ENCODE results near the gene ANXA2. TPM values are rescaled to one million over a fixed set of nuclear protein-coding genes. Genes with fewer than 3 reads are reported as not detected.
A peak's percentile ranks its signal among the peaks of the same experiment; 100 is the strongest.
"Not testable (repeated sequence)": the region's sequence is repeated elsewhere in the genome, so short reads cannot be mapped to it uniquely, and the experiment has no call there.

The ANXA2 gene
- total RNA-seq, 1 donor from 2014 or later: 157 TPM

DNA sequence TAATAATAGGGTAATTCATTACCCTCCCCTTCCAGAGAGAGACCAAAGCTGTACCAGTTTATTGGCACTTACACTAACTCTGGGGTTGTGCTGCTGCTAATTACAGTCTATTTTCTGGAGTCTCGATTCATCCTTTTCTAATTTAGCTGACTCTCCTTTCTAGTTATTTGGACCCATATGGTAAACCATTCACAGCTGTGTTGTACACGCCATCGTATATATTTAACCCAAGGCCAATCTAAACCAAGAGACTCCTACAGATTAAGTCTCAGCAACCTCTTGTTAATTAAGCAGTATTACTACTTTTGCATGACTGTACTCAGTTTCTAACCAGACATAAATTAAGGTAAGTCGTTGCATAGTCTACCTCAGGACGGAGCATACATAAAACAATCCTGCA is 22.5 kb downstream of the ANXA2 start:
- ATAC-seq (ENCODE audit: poor library complexity) (no peak), DNase-seq (no peak)
- intact Hi-C loops (cut with DNase I): no loop called here

GRCh38 chr15:60374628-60375081 is 23.1 kb downstream of the ANXA2 start:
- peak; percentile 72 for ATAC-seq (ENCODE audit: poor library complexity)
- DNase-seq: peak; percentile 45

DNA sequence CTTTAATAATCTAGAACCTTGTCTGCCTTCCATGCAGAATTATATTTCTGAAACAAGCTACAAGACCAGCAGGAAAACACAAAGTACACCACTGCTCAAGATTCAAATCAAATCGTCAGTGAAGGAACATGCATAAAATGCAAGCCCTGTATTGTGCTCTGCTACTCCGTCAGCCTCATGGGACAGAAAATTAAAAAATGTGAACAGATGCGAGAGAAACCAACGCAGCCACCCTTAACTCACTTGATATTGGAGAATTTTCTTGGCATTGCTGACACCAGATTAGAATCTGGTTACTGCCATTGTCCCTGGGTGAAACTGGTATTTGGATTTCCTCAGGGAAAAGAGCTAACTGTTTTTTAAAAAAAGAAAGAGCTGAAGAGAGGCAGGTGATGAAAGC is 23.6 kb downstream of the ANXA2 start:
- DNase-seq (no peak), ATAC-seq (ENCODE audit: poor library complexity) (no peak)
- intact Hi-C loops (cut with DNase I): no loop called here

More at GRCh38 chr15:60374628-60375081, 23.1 kb downstream of the ANXA2 start:
- intact Hi-C loops (cut with DNase I): no loop called here

DNA sequence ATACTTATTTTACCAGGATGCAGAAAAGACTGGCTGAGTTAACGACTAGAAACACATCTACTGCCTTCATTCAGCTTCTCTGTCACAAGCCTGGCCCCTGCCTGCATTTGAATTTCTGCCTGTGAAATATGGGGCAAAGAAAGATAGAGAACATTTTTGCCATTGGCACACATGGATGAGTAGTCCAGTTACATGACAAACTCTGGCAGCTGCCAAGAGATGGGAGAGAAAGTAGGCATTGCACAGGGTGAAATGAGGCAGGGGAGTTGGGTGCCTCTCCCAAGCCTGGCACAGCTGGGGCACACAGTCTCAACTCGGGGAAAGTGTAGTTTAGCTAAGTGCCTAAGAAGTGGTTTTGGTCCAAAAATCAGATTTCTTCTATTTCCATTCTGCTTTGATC is 24.0 kb downstream of the ANXA2 start:
- intact Hi-C loops (cut with DNase I): no loop called here
- peak; percentile 18 for ATAC-seq (ENCODE audit: poor library complexity)
- no peak for DNase-seq

DNA sequence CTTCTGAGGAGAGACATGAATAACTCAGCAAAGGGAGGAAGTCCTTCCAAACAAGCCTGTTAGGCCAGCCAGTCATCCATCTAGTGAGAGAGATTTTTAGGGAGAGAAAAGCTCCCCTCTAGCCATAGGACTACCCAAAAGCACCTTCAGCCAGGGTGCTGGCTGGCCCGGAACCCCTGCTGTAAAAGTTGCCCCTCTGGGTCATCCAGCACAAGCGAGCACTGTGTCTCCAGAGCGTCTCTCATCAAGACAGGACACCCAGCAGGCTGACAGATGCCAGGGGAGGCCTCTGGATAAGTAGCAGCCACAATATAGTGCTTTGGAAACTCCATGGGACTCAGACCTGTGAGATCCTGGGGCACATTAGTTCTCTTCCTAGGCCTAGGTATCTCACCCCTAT is 24.5 kb downstream of the ANXA2 start:
- ATAC-seq (ENCODE audit: poor library complexity) (no peak), DNase-seq (no peak)
- intact Hi-C loops (cut with DNase I): no loop called here

DNA sequence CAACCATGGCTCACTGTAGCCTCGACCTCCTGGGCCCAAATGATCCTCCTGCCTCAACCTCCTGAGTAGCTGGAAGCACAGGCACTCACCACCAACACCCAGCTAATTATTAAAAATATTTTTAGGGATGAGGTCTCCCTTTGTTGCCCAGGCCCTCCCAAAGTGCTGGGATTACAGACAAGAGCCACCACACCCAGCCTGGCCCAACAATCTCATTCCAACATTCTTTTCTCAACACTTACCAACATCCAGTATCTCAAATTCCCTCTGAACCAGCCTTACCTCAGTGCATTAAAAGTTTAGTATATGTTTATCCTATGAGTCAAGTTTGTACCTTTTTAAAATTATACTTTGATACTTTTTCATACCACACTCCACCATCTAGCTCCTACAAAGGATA is 25.0 kb downstream of the ANXA2 start:
- intact Hi-C loops (cut with DNase I): no loop called here
- no peak for ATAC-seq (ENCODE audit: poor library complexity)
- DNase-seq: no peak

GRCh38 chr15:60372227-60372626 is 25.6 kb downstream of the ANXA2 start:
- DNase-seq: no peak
- intact Hi-C loops (cut with DNase I): no loop called here
- no peak for ATAC-seq (ENCODE audit: poor library complexity)

DNA sequence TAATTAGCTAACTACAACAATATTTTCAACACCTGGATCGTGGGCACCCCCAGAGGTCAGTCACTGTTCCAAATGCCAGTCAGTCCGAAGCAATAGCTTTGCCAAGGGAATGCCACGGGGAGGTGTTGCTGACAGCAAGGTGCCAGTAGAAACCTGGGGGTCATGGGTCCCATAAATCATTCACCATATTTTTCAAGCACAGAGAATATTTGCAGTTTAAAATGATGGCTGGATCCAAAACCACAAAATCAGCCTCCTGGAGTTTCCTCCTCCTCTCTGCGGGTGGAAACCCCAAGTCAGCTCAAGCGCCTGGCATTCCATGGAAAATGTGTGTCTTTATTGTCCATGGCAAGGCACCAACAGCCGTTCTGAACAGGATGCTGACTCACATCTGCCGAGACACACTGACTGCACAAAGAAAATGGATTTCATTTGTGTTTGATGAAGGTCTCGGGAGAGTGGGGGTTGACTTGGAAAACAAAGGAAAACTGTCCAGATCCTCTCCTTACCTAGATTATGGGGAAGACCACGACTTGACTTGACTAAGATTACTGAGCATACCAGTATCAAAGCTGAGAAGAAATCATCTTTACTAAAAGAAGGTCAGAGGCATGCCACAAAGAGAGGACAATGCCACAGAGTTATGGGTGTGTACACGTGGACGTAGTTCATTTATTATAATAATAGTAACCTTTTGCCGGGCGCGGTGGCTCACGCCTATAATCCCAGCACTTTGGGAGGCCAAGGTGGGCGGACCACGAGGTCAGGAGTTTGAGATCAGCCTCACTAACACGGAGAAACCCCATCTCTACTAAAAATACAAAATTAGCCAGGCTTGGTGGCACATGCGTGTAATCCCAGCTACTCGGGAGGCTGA is 26.4 kb downstream of the ANXA2 start:
- intact Hi-C loops (cut with DNase I): no loop called here
- DNase-seq: peak; percentile 58
- peak; percentile 40 for ATAC-seq (ENCODE audit: poor library complexity)

- DNase-seq: no peak
- no peak for ATAC-seq (ENCODE audit: poor library complexity)
- intact Hi-C loops (cut with DNase I): no loop called here
Measured at GRCh38 chr15:60370869-60371136, 27.0 kb downstream of the ANXA2 start.

GRCh38 chr15:60370105-60370868 is 27.5 kb downstream of the ANXA2 start:
- DNase-seq (no peak), ATAC-seq (ENCODE audit: poor library complexity) (peak; percentile 34)
- intact Hi-C loops (cut with DNase I): no loop called here

- DNase-seq (no peak), ATAC-seq (ENCODE audit: poor library complexity) (no peak)
- intact Hi-C loops (cut with DNase I): no loop called here
Measured at GRCh38 chr15:60369696-60370095, 28.1 kb downstream of the ANXA2 start.

DNA sequence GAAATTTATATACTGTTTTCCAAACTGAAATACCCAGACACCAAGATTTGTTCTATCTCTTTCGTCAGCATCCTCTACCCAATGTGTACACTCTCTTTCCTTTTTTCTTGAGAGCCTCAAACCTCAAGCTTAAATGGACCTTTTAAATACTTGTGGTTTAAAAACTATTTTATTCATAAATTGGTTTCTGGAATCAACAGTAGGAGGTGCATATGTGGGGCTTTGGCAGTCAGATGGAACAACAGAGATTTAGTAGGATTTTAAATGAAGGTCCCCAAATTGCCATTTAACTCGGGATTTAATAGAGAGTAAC is 33.2 kb downstream of the ANXA2 start:
- ATAC-seq (ENCODE audit: poor library complexity) (no peak), DNase-seq (no peak)
- intact Hi-C loops (cut with DNase I): loop anchor here (5.0 kb wide), 2 partner anchors 33 to 78 kb away; partner anchors contain the start of gene ANXA2

DNA sequence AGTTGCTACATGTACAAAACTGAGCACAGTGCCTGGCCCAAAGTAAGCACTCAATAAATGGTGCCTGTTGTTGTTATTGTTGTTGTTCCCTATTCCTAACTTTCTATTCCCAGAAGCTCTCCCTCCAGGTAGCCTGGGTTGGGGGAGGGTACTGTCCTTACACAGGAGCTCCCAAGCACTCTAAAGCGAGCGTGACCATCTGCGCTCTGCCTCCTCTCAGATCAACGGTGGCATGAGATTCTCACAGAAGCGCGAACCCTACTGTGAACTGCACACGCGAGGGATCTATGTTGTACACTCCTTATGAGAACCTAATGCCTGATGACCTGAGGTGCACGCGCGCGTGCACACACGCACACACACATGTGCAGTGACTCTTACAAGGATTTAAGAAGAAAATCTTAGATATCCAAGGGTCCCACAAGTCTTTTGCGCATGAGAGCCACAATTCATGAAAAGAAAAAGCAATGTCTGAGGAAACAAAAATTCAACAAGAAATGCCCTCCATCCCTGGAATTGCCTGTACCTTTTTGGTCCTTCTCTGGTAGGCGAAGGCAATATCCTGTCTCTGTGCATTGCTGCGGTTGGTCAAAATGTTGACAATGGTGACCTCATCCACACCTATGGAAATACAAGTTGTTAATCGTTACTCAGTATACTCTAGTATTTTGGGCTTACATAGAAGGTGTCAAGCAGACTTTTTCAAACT is 33.7 kb downstream of the ANXA2 start:
- no peak for ATAC-seq (ENCODE audit: poor library complexity)
- intact Hi-C loops (cut with DNase I): loop anchor here (5.0 kb wide), 2 partner anchors 33 to 78 kb away; partner anchors contain the start of gene ANXA2
- DNase-seq: no peak

DNA sequence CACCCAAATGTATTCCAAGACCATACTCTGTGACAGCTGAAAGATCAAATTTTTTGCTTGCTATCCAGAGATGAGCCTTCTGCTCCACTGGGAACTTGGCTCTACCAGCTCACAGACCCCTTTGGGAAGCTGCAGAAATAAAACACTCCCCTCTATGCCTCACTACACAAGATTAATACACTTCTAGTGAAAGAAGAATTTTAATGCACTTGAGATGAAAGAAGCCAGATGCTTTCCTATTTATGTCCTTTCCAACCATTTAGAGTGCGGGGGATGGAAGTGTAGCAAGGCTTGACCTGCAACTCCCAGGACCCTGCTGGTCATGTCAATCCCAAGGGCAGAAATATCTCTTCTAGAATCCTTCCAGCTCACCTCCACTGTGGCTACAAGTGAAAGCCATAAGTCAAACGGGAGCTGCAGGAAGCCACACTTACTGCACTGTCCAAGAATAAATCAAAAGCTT is 34.7 kb downstream of the ANXA2 start:
- intact Hi-C loops (cut with DNase I): loop anchor here (5.0 kb wide), 2 partner anchors 34 to 79 kb away; partner anchors contain the start of gene ANXA2
- peak; percentile 24 for ATAC-seq (ENCODE audit: poor library complexity)

GRCh38 chr15:60362321-60363086 is 35.3 kb downstream of the ANXA2 start:
- DNase-seq (no peak), ATAC-seq (ENCODE audit: poor library complexity) (peak; percentile 35)
- intact Hi-C loops (cut with DNase I): loop anchor here (5.0 kb wide), 2 partner anchors 35 to 80 kb away; partner anchors contain the start of gene ANXA2

More for the DNA sequence above, 34.7 kb downstream of the ANXA2 start:
- no peak for DNase-seq

GRCh38 chr15:60359738-60360137 is 38.0 kb downstream of the ANXA2 start:
- intact Hi-C loops (cut with DNase I): loop anchor here (5.0 kb wide), 2 partner anchors 38 to 83 kb away; partner anchors contain the start of gene ANXA2
- peak; percentile 80 for ATAC-seq (ENCODE audit: poor library complexity)
- not testable (repeated sequence) for DNase-seq

- intact Hi-C loops (cut with DNase I): no loop called here
- DNase-seq (no peak), ATAC-seq (ENCODE audit: poor library complexity) (peak; percentile 30)
Measured at GRCh38 chr15:60358935-60359682, 38.7 kb downstream of the ANXA2 start.

GRCh38 chr15:60356832-60357231 is 41.0 kb downstream of the ANXA2 start:
- intact Hi-C loops (cut with DNase I): no loop called here
- ATAC-seq (ENCODE audit: poor library complexity) (no peak), DNase-seq (no peak)

All from Right ventricle myocardium superior (tissue), 1 donor.